HG03196 (cell line): Measurements from ENCODE around the gene TEX19.

Experiments
- ATAC-seq: cut with Tn5 transposase; IDR thresholded peaks from one replicate; pipeline ENCODE4 v1.9.1; 2021; ENCODE audit not compliant: unreplicated experiment

Gene TEX19

DNA sequence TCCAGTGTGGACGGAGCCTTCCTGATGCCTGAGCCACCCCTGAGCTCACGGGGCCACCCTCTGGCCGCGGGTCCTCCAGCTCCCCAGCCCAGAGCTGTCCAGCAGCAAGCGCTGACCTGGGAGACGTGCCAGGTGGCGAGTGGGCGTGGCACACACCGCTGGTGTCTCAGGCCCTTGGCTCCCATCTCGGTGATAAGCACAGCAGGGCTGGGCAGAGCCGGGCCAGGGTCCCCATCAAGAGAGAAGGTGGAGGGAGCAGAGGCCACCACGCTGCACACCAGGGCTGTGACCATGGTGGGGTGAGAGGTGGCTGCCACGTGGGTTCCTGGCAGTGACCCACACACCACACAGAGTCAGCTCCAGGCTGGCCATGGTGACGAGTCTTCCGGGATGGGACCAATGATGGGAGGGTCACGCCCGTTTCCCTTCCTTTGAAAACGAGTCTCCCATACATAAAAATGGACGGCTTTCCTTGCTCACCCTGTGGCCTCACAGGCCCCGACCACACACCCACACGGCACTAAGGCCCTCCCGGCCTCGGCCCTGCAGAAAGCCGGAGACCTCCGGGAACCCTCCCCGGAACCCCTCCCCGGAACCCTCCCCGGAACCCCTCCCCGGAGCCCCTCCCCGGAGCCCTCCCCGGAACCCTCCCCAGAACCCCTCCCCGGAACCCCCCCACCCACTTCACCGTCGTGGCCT lies 29.3 kb downstream of the TEX19 start:
- ATAC-seq, result no peak

DNA sequence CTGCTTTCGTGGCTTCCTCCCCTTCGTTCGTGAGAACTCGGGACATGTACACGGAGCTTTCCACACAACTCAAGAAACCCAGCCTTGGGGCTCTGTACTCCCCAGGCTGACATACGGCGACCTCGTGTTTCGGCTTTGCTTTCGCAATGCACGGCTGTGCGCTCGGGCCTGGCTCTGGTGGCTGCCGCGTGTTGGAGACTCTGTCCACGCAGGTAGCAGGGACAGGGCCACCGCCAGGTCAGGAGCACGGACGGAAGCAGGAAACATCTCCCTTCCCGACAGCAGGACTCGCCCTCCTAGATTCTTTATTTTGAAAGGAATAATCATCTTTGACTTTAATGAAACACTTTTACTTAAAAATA lies 29.9 kb downstream of the TEX19 start:
- ATAC-seq, result no peak

DNA sequence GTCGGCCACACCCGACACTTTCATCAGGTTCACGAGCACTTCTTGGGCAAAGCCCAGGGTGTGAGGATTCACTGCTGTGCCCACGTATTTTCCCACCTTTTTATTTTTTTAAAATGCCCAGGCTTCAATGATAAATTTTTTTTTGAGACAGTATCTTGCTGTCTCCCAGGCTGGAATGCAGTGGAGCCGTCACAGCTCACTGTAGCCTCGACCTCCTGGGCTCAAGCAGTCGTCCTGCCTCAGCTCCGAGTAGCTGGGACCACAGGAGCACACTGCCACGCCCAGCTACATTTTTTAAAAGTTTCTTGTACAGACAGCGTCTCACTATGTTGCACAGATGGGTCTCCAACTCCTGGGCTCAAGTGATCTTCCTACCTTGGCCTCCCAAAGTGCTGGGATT lies 30.3 kb downstream of the TEX19 start:
- no peak for ATAC-seq

DNA sequence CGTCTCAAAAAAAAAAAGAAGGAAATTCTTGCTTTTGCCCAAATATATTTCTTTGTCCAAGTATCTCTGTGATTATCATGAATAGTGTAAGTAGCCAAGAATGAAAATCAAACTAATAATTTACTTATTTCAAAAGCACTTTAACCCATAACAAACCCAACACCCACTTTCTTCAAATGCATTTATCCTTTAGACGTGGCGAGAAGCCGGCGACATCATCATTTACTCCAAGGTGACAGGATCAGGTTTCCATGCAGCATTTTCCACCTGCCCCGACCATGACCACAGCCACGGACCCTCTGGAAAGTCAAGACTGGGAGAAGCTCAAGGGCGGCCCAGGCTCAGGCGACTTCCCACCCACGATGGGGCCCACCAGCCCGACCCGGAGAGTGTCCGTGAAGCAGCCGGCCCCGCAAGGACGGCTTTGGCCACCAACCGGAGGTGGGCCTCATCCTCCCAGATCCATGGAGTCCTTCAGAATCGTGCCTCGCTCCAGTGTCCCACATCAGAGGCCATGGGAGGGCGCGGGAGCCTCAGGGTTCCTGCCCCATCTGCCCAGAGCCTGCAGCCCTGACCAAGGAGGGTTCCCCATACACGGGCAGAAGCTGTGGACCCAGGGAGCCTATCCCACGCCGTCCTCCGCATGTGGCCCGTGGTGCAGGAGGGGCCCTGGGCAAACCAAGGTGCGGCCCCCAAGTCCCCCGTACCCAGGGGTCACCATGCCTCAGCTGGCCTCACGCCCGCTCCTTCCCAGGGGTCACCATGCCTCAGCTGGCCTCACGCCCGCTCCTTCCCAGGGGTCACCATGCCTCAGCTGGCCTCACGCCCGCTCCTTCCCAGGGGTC lies 31.2 kb downstream of the TEX19 start:
- no peak for ATAC-seq

DNA sequence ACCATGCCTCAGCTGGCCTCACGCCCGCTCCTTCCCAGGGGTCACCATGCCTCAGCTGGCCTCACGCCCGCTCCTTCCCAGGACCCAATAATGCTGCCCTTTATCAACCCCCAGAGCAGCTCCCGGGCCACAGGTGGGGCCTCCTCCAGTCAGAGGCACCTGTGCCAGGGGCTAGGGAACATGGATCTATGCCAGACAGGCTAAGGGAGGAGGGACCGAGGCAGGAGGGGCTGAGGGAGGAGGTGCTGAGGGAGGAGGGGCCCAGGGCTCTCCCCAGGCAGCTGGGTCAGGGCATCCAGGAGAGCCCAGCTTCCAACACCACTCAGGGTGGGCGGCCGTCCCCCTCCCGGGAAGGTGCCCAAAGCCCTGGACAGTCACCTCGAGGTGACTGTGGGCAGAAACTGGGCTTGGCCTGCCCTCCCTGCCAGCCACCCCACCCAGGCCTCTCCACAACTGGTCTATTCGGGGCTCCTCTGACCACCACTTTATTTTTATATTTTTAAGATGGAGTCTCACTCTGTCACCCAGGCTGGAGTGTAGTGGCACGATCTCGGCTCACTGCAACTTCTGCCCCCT lies 31.9 kb downstream of the TEX19 start:
- no peak for ATAC-seq

DNA sequence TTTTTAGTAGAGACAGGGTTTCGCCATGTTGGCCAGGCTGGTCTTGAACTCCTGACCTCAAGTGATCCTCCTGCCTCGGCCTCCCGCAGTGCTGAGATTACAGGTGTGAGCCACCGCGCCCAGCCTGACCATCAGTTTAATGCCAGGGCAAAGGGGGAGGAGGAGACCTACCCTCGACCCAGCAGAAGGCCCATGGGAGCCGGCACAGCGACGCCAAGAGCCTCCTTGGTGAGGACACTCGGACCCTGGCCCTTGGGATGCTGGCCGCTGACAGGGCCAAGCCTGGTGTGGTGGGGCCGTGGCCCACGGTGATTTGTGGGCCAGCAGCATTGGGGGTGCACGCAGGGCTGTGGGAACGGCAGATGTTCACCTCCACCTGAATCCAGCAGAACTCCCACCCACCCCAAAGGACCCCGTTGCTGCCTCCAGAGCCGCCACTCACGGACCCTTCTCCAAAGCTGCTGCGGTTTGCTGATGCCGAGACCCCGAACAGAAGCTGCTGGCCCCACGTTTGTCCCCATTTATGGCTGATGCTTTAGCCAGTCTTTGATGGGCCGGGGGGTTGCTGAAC lies 32.5 kb downstream of the TEX19 start:
- no peak for ATAC-seq

DNA sequence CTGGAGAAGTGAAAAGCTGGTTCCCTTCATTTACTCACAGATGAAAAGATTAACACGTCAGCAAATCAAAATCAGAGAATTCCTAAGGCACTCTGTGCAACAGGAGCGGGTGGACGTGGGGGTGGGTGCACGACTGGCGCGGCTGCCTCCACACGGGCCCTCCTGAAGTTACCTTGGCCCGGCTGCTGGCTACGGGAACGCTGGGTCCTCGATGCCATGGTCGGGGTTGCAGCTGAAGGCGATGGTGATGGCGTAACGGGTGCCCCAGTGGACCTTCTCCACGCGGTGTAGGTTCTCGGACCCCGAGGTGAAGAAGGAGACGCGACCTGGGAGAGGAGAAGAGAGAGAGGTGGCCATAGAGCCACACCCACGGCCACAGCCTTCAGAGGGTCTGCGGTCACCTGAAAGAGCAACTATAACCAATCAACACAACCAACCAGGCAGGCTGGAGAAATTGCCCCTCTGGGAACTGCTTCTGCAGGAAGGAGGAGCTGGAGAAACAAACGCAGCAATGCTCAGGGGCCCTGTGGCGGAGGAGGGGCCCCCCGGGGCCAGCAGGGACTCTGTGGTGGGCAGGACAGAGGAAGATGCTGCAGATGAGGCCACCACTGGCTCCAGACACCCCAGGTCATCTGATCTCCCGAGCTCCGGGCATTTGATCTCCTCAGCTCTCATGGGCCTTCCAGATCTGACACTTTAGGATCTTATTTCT lies 33.3 kb downstream of the TEX19 start:
- no peak for ATAC-seq

DNA sequence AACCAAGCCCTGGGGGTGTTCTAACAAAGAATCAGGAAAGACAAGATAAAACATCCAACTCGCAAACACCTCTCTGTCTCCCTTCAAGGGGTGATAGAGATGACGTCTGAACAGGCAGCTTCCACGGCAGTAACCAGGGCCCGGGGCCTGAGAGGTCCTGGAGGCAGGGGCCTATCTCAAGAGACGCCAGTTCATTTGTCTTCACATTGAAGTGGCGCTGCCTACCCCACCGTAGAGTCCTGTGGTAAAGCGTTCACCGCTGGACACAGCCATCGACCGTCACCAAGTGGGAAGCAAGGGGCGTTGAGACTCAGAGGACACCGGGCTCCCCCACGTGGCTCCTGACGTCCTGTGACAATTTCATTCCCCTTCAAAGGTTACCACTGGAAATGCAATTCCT lies 33.9 kb downstream of the TEX19 start:
- ATAC-seq, result no peak

DNA sequence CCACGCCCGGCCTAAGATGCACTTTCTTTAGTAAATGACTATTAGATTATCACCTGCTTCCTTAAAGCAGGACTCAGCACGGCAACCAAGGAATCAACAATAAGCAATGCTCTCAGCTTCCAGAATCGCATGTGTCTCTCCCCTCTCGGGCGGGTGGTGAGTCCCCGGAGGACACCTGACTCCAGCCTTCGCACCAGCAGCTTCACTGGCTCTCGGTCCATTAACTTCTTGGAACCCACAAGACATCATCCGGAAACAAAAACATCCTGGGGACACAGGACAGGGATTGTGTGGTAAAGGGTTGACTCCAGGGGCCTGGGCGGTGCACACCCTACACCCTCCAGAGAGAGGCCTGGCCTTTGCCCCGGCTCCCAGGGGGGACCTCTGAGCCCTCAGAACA lies 35.2 kb downstream of the TEX19 start:
- no peak for ATAC-seq

DNA sequence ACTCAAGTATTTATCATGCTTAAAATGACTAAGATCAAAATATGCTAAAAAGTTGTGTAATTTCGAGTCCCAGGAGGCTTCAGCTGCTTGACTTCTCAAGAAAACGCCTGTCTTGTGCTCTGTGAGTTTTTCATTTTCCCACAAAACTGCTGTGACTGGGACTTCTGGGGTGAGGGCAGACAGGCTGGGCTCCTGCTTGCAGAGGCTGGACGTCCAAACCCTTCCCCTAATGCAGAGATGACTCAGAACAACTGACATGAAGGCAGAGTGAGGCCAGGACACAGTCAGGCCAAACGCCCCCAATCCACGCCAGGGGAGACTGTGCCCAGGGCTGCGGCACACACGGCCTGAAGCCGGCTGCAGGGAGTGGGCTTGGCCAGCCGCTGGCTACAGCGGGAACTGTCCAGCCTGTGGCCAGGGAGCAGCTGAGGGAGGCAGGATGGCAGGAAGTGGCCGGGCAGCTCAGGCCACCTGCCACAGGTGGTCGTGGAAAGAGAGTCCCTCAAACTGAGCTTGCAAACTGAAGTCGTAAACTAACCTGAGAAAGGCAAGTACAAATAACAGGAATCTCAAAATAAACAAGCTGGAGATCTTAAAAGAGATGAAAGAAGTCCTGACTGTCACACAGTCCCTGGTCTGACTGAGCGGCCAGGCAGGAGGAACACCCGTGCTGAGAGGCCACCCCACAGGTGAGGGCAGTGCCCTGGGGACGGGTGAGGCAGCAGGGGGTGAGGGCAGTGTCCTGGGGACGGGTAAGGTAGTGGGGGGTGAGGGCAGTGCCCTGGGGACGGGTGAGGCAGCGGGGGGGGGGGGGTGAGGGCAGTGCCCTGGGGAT lies 37.8 kb downstream of the TEX19 start:
- ATAC-seq, result no peak

DNA sequence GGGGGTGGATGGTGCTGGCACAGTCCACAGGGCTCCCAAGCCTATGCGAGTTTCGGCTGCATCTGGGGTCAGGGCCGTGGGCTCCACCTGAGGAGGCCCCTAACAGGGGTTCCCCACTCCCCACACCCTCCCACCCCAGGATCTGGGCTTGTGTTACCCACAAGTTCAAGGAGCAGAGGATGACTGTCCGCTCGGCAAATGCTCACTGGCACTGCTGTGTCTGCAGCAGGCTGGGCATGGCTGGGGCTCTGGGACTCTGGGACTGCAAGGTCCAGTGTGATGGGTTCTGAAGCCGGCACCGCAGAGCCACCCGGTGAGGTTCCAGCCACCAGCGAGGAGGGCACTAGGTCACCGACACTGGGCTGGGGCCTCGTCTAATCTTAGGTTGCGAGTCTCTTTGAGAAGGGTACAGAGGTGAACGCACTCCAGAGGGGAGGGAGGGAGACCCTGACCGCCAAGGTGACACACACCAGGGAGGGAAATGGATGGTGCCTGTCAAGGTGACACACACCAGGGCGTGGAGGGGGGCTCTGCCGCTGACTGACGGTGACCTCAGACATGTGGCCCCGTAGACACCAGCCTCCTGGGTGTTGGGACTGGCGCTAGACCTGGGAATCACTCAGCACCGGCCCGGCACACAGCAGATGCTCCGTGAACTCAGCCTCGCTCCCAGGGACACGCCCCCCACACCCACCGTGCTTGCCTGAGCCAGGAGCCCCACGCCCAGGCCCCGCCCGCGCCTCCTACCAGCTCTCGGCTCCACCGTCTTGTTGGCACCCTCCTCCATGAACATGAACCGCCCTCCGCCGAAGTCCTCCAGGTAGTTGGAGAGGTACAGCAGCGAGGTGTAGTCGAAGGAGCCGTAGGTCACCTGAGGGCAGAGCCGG lies 38.6 kb downstream of the TEX19 start:
- no peak for ATAC-seq

DNA sequence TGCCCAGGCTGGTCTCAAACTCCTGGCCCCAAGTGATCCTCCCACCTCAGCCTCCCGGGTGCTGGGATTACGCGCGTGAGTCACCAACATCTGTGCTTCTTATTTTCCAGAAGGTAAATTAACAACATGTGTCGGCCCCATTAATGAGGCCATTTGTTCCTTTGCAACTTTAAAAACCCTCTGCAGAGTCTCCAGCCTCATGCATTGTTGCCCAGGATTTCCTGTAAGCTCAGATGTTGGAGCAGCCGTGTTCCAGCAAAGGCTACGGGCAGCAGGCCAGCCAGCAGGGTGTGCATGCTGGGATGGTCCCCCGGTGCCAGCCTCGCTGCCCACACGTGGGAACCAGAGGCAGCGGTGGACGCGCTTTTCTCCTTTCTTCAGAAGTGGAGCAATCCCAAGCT lies 40.0 kb downstream of the TEX19 start:
- no peak for ATAC-seq

DNA sequence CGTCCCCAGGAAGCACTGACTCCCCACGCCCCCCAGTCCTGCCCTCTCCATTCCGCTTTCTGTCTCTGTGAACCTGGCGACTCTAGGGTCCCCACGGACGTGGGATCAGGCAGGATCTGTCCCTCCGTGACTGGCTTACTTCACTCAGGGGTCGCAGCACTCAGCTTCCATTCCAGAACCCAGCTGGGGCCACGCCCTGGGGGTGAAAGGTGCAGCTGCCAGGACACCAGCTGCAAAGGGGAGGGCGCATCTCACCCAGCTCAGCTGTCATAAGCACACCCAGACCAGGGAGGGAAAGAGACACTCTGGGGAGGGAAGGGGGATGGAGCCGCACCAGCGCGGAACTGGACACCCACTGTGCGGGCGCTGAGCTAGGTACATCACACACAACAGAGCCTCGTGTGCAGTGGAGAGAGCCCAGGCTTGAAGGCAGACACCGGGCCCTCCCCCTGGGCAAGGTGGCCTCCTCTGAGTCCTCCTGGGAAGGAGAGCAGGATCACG lies 40.6 kb downstream of the TEX19 start:
- no peak for ATAC-seq

DNA sequence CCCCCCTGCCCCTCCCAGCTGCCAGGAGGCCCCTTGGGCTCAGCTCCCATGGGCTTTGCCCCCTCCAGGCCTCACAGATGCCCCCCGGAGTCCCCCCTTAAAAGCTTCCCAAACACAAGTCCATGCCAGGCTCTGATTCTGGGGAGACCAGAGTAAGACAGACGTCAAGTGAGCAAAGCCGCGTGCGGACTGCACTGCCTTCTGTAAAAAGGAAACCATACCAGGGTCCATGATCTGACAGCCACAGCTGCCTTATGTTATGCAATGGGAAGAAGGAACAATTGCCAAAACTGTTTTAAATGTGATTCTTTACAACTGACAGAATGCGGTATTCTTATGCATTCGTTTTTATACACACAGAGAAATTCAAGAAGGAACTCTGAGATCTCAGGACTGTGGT lies 41.2 kb downstream of the TEX19 start:
- ATAC-seq, result no peak

DNA sequence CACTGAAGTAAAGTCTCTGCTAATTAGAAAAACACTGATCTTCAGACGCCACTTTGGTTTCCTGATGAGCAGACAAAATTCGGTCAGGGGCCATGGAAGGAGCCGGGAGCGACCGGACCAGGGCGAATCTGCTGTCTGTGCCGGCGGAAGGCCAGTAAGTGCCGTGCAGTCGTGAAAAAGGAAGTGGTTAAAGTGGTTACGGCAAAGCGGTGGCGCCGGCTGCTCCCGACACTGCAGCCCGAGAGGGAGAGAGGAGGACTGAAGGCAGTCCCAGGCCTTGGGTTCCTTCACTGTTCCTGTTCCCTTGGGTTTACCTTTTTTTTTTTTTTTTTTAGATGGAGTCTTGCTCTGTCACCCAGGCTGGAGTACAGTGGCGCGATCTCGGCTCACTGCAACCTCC lies 41.8 kb downstream of the TEX19 start:
- no peak for ATAC-seq

DNA sequence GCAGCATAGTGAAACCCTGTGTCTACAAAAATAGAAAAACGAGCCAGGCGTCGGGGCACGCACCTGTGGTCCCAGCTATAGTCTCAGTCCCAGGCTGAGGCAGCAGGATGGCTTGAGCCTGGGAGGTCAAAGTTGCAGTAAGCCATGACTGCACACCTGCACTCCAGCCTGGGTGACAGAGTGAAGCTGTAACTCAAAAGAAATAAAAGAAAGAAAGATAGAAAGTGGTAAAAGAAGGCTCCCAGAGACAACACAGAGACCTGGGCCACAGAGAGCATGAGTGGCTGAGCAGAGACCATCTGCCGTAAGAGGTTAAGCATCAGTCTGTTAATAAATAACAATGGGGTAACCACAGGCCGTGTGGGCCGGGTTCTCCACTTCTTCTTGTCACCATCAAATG lies 43.8 kb downstream of the TEX19 start:
- ATAC-seq, result peak; percentile 58

DNA sequence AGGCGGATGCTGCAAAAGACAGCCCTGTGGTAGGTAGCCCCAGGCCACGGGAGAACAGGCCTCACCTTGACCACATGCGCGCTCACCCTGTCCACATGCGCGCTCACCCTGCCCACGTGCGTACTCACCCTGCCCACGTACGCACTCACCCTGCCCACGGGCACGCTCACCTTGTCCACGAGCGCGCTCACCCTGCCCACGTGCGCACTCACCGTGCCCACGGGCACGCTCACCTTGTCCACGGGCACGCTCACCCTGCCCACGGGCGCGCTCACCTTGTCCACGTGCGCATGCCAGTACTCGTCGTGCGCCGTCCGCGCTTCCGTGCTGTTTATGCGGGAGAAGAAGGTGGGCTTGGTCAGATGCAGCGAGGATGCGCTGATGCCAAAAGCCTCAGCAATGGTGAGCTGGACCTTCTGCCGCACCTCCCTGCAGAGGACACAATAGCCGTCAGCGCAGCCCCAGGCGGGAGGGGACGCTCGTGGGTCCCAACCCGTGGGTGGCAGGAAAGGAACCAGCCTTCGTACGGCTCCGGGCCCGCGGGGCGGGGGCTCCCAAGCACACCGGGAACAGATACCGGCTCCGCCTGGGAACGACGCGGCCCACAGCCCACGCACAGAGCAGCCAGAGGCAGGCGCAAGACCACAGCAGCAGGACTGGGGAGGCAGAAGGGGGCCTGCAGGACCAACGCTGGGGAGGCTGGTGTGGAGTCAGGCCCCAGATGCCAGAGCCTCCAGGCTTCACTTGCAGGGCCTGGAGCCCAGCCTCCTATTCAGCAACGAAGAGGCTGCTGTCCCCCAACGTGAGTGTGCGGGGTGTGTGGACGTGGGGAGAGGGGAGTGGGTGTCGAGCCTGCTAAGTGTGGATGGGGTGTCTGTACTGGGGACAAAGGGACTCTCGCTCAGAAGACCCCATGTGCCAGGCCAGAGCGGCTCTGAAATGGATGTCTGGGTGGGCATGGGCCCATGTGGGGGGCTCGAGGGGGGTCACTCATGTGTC lies 44.9 kb downstream of the TEX19 start:
- ATAC-seq, result no peak

DNA sequence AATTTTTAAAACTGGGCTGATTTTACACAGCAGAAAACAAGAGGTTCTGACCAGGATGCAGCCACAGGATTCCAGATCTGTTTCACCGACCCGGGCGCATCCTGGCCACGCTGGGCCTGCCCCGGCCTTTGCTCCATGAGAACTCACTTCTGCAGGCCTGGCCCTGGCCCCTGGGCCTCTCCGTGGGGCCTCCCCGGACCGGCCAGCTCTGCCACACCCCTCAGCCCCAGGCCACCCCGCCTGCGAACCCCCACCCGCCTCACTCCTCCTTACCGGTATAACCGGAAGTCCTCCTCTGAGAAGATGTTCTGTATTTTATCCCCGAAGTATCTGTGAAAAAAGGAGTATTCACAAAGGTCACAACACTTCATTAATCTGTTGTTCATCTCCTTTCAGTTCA lies 46.0 kb downstream of the TEX19 start:
- no peak for ATAC-seq
